Neural cell (in vitro differentiated cells): ENCODE results near the gene E2F1. TPM values are rescaled to one million over a fixed set of nuclear protein-coding genes. Genes with fewer than 3 reads are reported as not detected.

Experiments
- H2AFZ ChIP-seq: fragments of 200-600, 300-800 bp; sonication (generic), shearing (Covaris generic); 2 replicates; pipeline ENCODE4 v1.6.0; 2014; ENCODE audit warnings: low read depth, mild to moderate bottlenecking, antibody characterized with exemption, low read length, moderate library complexity
- H3F3A ChIP-seq: fragments of 200-600 bp; shearing (Covaris generic); 2 replicates; pipeline ENCODE4 v1.6.1; 2016; ENCODE audit warnings: mild to moderate bottlenecking, moderate library complexity, mixed read lengths, antibody characterized with exemption, low read length; ENCODE audit not compliant: insufficient read depth, poor library complexity, severe bottlenecking
- H3K27ac ChIP-seq: fragments of 200-600, 300-800 bp; sonication (generic), shearing (Covaris generic); 2 replicates; pipeline ENCODE4 v1.5.1; 2014; ENCODE audit warnings: mild to moderate bottlenecking, low read length, moderate library complexity
- H3K27me3 ChIP-seq: fragments of 300-800, 200-600 bp; sonication (generic), shearing (Covaris generic); 2 replicates; pipeline ENCODE4 v1.6.0; 2014; ENCODE audit warnings: mild to moderate bottlenecking, low read depth, low read length, moderate library complexity; ENCODE audit not compliant: insufficient read depth
- H3K36me3 ChIP-seq: fragments of 300-800, 200-600 bp; sonication (generic), shearing (Covaris generic); 2 replicates; pipeline ENCODE4 v1.5.1; 2014; ENCODE audit warnings: mild to moderate bottlenecking, antibody characterized with exemption, low read length, moderate library complexity; ENCODE audit not compliant: insufficient read depth
- H3K4me2 ChIP-seq: fragments of 300-800, 200-600 bp; sonication (generic), shearing (Covaris generic); 2 replicates; pipeline ENCODE4 v1.6.0; 2014; ENCODE audit warnings: mild to moderate bottlenecking, low read length
- H3K4me3 ChIP-seq: fragments of 300-800, 200-600 bp; sonication (generic), shearing (Covaris generic); 2 replicates; pipeline ENCODE4 v1.5.1; 2014; ENCODE audit warnings: mild to moderate bottlenecking, low read length, moderate library complexity
- H3K79me2 ChIP-seq: fragments of 200-600 bp; shearing (Covaris generic); replicated peaks from 2 replicates; pipeline ENCODE4 v1.6.0; 2014; ENCODE audit warnings: mild to moderate bottlenecking, low read length, moderate library complexity; ENCODE audit not compliant: insufficient read depth
- H3K9ac ChIP-seq: fragments of 300-800, 200-600 bp; sonication (generic), shearing (Covaris generic); 2 replicates; pipeline ENCODE4 v1.6.1; 2016; ENCODE audit warnings: mild to moderate bottlenecking, low read length, mixed read lengths
- H3K9me2 ChIP-seq: fragments of 200-600 bp; shearing (Covaris generic); 2 replicates; pipeline ENCODE4 v1.6.1; 2016; ENCODE audit warnings: mild to moderate bottlenecking, low read length, mixed read lengths; ENCODE audit not compliant: insufficient read depth
- H3K9me3 ChIP-seq: fragments of 200-600, 300-800 bp; sonication (generic), shearing (Covaris generic); 2 replicates; pipeline ENCODE4 v1.6.1; 2016; ENCODE audit warnings: mild to moderate bottlenecking, mixed run types, low read length, moderate library complexity, mixed read lengths
- H4K20me1 ChIP-seq: fragments of 200-600 bp; shearing (Covaris generic); 2 replicates; pipeline ENCODE4 v1.6.1; 2016; ENCODE audit warnings: mild to moderate bottlenecking, mixed run types; ENCODE audit not compliant: insufficient read depth
- EP300 ChIP-seq: fragments of 450-650 bp; conservative IDR thresholded peaks from 2 replicates; pipeline ENCODE4 v1.6.1; 2014; ENCODE audit warnings: antibody characterized with exemption, mild to moderate bottlenecking, moderate library complexity; ENCODE audit not compliant: poor library complexity, severe bottlenecking
- MXI1 ChIP-seq: fragments of 450-650 bp; conservative IDR thresholded peaks from 2 replicates; pipeline ENCODE4 v1.6.1; 2014; ENCODE audit warnings: antibody characterized with exemption, mild to moderate bottlenecking; ENCODE audit not compliant: poor library complexity, severe bottlenecking
- POLR2AphosphoS5 ChIP-seq: IDR thresholded peaks from 2 replicates; pipeline ENCODE4 v1.6.1; 2012
- RAD21 ChIP-seq: fragments of 450-650 bp; conservative IDR thresholded peaks from 2 replicates; pipeline ENCODE4 v1.6.1; 2014; ENCODE audit warnings: antibody characterized with exemption, mild to moderate bottlenecking, moderate library complexity
- REST ChIP-seq: IDR thresholded peaks from 2 replicates; pipeline ENCODE4 v1.6.1; 2012; ENCODE audit warnings: borderline replicate concordance
- SMC3 ChIP-seq: fragments of 450-650 bp; conservative IDR thresholded peaks from 2 replicates; pipeline ENCODE4 v1.6.1; 2014; ENCODE audit warnings: antibody characterized with exemption, mild to moderate bottlenecking, moderate library complexity; ENCODE audit not compliant: poor library complexity
- TAF1 ChIP-seq: IDR thresholded peaks from 2 replicates; pipeline ENCODE4 v1.6.1; 2012; ENCODE audit warnings: low read depth
- polyA plus RNA-seq: library from polyadenylated mRNA; depleted of rRNA; stranded (reverse); fragments of >200 nt; gene quantifications from 2 replicates; pipeline ENCODE4 v1.2.3, GENCODE V29; 2014

E2F1 gene
- polyA plus RNA-seq, 1 donor from 2014 or later, result 2.3 TPM

- Histone ChIP-seq H3K27me3 (no peaks in the 10 kb centered on the region), H3K27ac (no peak overlapping the region), H3K9me2 (no peaks in the 10 kb centered on the region), H3K4me3 (no peak overlapping the region), H2AFZ (no peak overlapping the region), H3K36me3 (no peaks in the 10 kb centered on the region), H3K9me3 (peaks cover 4% of the 10 kb centered on the region), H4K20me1 (no peaks in the 10 kb centered on the region), H3F3A (no peaks in the 10 kb centered on the region), H3K79me2 (no peaks in the 10 kb centered on the region), H3K4me2 (no peak overlapping the region), H3K9ac (no peak overlapping the region)
- TF ChIP-seq REST (no peak), RAD21 (no peak), TAF1 (no peak), POLR2AphosphoS5 (no peak), MXI1 (no peak), SMC3 (no peak), EP300 (no peak)
Observed at GRCh38 chr20:33733654-33734576, 47.7 kb upstream of the E2F1 start.

GRCh38 chr20:33732166-33732970, 46.2 kb upstream of the E2F1 start:
- H3F3A ChIP-seq, result no peaks in the 10 kb centered on the region
- no peaks in the 10 kb centered on the region for H3K9me2 ChIP-seq
- TF ChIP-seq REST, result no peak
- TF ChIP-seq EP300, result peak; percentile 100
- TF ChIP-seq MXI1, result peak; percentile 26
- peak overlapping the region; percentile 59 for H3K4me2 ChIP-seq
- no peaks in the 10 kb centered on the region for H3K79me2 ChIP-seq
- no peaks in the 10 kb centered on the region for H3K27me3 ChIP-seq
- peak overlapping the region; percentile 29 for H2AFZ ChIP-seq
- H3K9me3 ChIP-seq, result peaks cover 4% of the 10 kb centered on the region
- peak overlapping the region; percentile 63 for H3K4me3 ChIP-seq
- H4K20me1 ChIP-seq, result no peaks in the 10 kb centered on the region
- H3K9ac ChIP-seq, result peak overlapping the region; percentile 63
- H3K27ac ChIP-seq, result peak overlapping the region; percentile 37
- H3K36me3 ChIP-seq, result no peaks in the 10 kb centered on the region
